ENCODE measurements around the gene SGPP2.

SGPP2 gene

GRCh38 chr2:222561817-222562645, 137.7 kb downstream of the SGPP2 start:
- Histone ChIP-seq H3K4me3 (ENCODE audit: low read length) (no peak overlapping the region), H3K27me3 (ENCODE audit: control insufficient read depth, insufficient read depth, low read length) (no peaks in the 10 kb centered on the region), H3K4me1 (ENCODE audit: control insufficient read depth, insufficient read depth, low read length) (no peaks in the 10 kb centered on the region), H3K9ac (ENCODE audit: low read length) (no peak overlapping the region), H3K36me3 (ENCODE audit: control insufficient read depth, insufficient read depth, low read length) (no peaks in the 10 kb centered on the region), H3K27ac (ENCODE audit: low read depth, low read length) (no peak overlapping the region)

- Histone ChIP-seq H3K4me3 (ENCODE audit: low read length) (no peak overlapping the region), H3K27me3 (ENCODE audit: control insufficient read depth, insufficient read depth, low read length) (no peaks in the 10 kb centered on the region), H3K9ac (ENCODE audit: low read length) (no peak overlapping the region), H3K27ac (ENCODE audit: low read depth, low read length) (no peak overlapping the region), H3K36me3 (ENCODE audit: control insufficient read depth, insufficient read depth, low read length) (no peaks in the 10 kb centered on the region), H3K4me1 (ENCODE audit: control insufficient read depth, insufficient read depth, low read length) (no peaks in the 10 kb centered on the region)
Observed at GRCh38 chr2:222563106-222563718, 138.9 kb downstream of the SGPP2 start.

- Histone ChIP-seq H3K27ac (ENCODE audit: low read depth, low read length) (no peak overlapping the region), H3K9ac (ENCODE audit: low read length) (no peak overlapping the region), H3K4me3 (ENCODE audit: low read length) (no peak overlapping the region), H3K36me3 (ENCODE audit: control insufficient read depth, insufficient read depth, low read length) (no peaks in the 10 kb centered on the region), H3K4me1 (ENCODE audit: control insufficient read depth, insufficient read depth, low read length) (peaks cover under 1% of the 10 kb centered on the region), H3K27me3 (ENCODE audit: control insufficient read depth, insufficient read depth, low read length) (no peaks in the 10 kb centered on the region)
Observed at GRCh38 chr2:222563936-222564335, 139.6 kb downstream of the SGPP2 start.

- peaks cover 9% of the 10 kb centered on the region for H3K4me1 ChIP-seq (ENCODE audit: control insufficient read depth, insufficient read depth, low read length)
- no peak overlapping the region for H3K27ac ChIP-seq (ENCODE audit: low read depth, low read length)
- H3K27me3 ChIP-seq (ENCODE audit: control insufficient read depth, insufficient read depth, low read length) = no peaks in the 10 kb centered on the region
- H3K36me3 ChIP-seq (ENCODE audit: control insufficient read depth, insufficient read depth, low read length) = no peaks in the 10 kb centered on the region
- no peak overlapping the region for H3K9ac ChIP-seq (ENCODE audit: low read length)
- no peak overlapping the region for H3K4me3 ChIP-seq (ENCODE audit: low read length)
Observed at GRCh38 chr2:222566229-222566628, 141.9 kb downstream of the SGPP2 start.

GRCh38 chr2:222568865-222569264, 144.5 kb downstream of the SGPP2 start:
- Histone ChIP-seq H3K27ac (ENCODE audit: low read depth, low read length) (no peak overlapping the region), H3K27me3 (ENCODE audit: control insufficient read depth, insufficient read depth, low read length) (no peaks in the 10 kb centered on the region), H3K36me3 (ENCODE audit: control insufficient read depth, insufficient read depth, low read length) (peaks cover 6% of the 10 kb centered on the region), H3K9ac (ENCODE audit: low read length) (no peak overlapping the region), H3K4me3 (ENCODE audit: low read length) (no peak overlapping the region), H3K4me1 (ENCODE audit: control insufficient read depth, insufficient read depth, low read length) (peaks cover 20% of the 10 kb centered on the region)

- peaks cover 6% of the 10 kb centered on the region for H3K36me3 ChIP-seq (ENCODE audit: control insufficient read depth, insufficient read depth, low read length)
- no peak overlapping the region for H3K27ac ChIP-seq (ENCODE audit: low read depth, low read length)
- no peak overlapping the region for H3K4me3 ChIP-seq (ENCODE audit: low read length)
- H3K4me1 ChIP-seq (ENCODE audit: control insufficient read depth, insufficient read depth, low read length) = peaks cover 21% of the 10 kb centered on the region
- H3K27me3 ChIP-seq (ENCODE audit: control insufficient read depth, insufficient read depth, low read length) = no peaks in the 10 kb centered on the region
- no peak overlapping the region for H3K9ac ChIP-seq (ENCODE audit: low read length)
Observed at GRCh38 chr2:222569826-222570225, 145.5 kb downstream of the SGPP2 start.

- Histone ChIP-seq H3K27me3 (ENCODE audit: control insufficient read depth, insufficient read depth, low read length) (no peaks in the 10 kb centered on the region), H3K4me1 (ENCODE audit: control insufficient read depth, insufficient read depth, low read length) (peaks cover 23% of the 10 kb centered on the region), H3K4me3 (ENCODE audit: low read length) (no peak overlapping the region), H3K9ac (ENCODE audit: low read length) (no peak overlapping the region), H3K27ac (ENCODE audit: low read depth, low read length) (peak overlapping the region; percentile 70), H3K36me3 (ENCODE audit: control insufficient read depth, insufficient read depth, low read length) (peaks cover 6% of the 10 kb centered on the region)
Observed at GRCh38 chr2:222572264-222572721, 147.9 kb downstream of the SGPP2 start.

GRCh38 chr2:222572751-222573174, 148.4 kb downstream of the SGPP2 start:
- Histone ChIP-seq H3K4me1 (ENCODE audit: control insufficient read depth, insufficient read depth, low read length) (peaks cover 23% of the 10 kb centered on the region), H3K36me3 (ENCODE audit: control insufficient read depth, insufficient read depth, low read length) (peaks cover 6% of the 10 kb centered on the region), H3K27me3 (ENCODE audit: control insufficient read depth, insufficient read depth, low read length) (no peaks in the 10 kb centered on the region), H3K27ac (ENCODE audit: low read depth, low read length) (peak overlapping the region; percentile 70), H3K4me3 (ENCODE audit: low read length) (no peak overlapping the region), H3K9ac (ENCODE audit: low read length) (no peak overlapping the region)

GRCh38 chr2:222575618-222576017, 151.3 kb downstream of the SGPP2 start:
- H3K27ac ChIP-seq (ENCODE audit: low read depth, low read length) = no peak overlapping the region
- H3K36me3 ChIP-seq (ENCODE audit: control insufficient read depth, insufficient read depth, low read length) = peaks cover 6% of the 10 kb centered on the region
- no peaks in the 10 kb centered on the region for H3K27me3 ChIP-seq (ENCODE audit: control insufficient read depth, insufficient read depth, low read length)
- no peak overlapping the region for H3K4me3 ChIP-seq (ENCODE audit: low read length)
- peaks cover 14% of the 10 kb centered on the region for H3K4me1 ChIP-seq (ENCODE audit: control insufficient read depth, insufficient read depth, low read length)
- no peak overlapping the region for H3K9ac ChIP-seq (ENCODE audit: low read length)

- no peak overlapping the region for H3K9ac ChIP-seq (ENCODE audit: low read length)
- no peak overlapping the region for H3K4me3 ChIP-seq (ENCODE audit: low read length)
- H3K27ac ChIP-seq (ENCODE audit: low read depth, low read length) = no peak overlapping the region
- peaks cover 14% of the 10 kb centered on the region for H3K4me1 ChIP-seq (ENCODE audit: control insufficient read depth, insufficient read depth, low read length)
- H3K36me3 ChIP-seq (ENCODE audit: control insufficient read depth, insufficient read depth, low read length) = peaks cover 4% of the 10 kb centered on the region
- no peaks in the 10 kb centered on the region for H3K27me3 ChIP-seq (ENCODE audit: control insufficient read depth, insufficient read depth, low read length)
Observed at GRCh38 chr2:222576171-222577081, 152.1 kb downstream of the SGPP2 start.

GRCh38 chr2:222577341-222577740, 153.0 kb downstream of the SGPP2 start:
- H3K4me3 ChIP-seq (ENCODE audit: low read length) = no peak overlapping the region
- H3K36me3 ChIP-seq (ENCODE audit: control insufficient read depth, insufficient read depth, low read length) = no peaks in the 10 kb centered on the region
- no peaks in the 10 kb centered on the region for H3K27me3 ChIP-seq (ENCODE audit: control insufficient read depth, insufficient read depth, low read length)
- H3K27ac ChIP-seq (ENCODE audit: low read depth, low read length) = no peak overlapping the region
- peaks cover 11% of the 10 kb centered on the region for H3K4me1 ChIP-seq (ENCODE audit: control insufficient read depth, insufficient read depth, low read length)
- no peak overlapping the region for H3K9ac ChIP-seq (ENCODE audit: low read length)

- Histone ChIP-seq H3K4me3 (ENCODE audit: low read length) (no peak overlapping the region), H3K27me3 (ENCODE audit: control insufficient read depth, insufficient read depth, low read length) (no peaks in the 10 kb centered on the region), H3K9ac (ENCODE audit: low read length) (no peak overlapping the region), H3K36me3 (ENCODE audit: control insufficient read depth, insufficient read depth, low read length) (no peaks in the 10 kb centered on the region), H3K27ac (ENCODE audit: low read depth, low read length) (no peak overlapping the region), H3K4me1 (ENCODE audit: control insufficient read depth, insufficient read depth, low read length) (no peaks in the 10 kb centered on the region)
Observed at GRCh38 chr2:222582928-222583327, 158.6 kb downstream of the SGPP2 start.

Measured in rectal smooth muscle tissue (tissue), 1 donor.